Peyer's patch (tissue), 4 donors: ENCODE measurements around the gene CHEK2.

Experiments
- CTCF ChIP-seq, 6 experiments: fragments of 450-650 bp in 4 of 6; fragments of 200-600 bp in 2 of 6; sonication (generic) in 1 of 6; IDR thresholded peaks; one replicate each; pipeline ENCODE4 v1.5.1; 2017 to 2019; ENCODE audit warnings: antibody characterized with exemption in 6 of 6, mild to moderate bottlenecking in 3 of 6, moderate library complexity in 1 of 6
- POLR2A ChIP-seq, 2 donors: fragments of 450-650 bp; IDR thresholded peaks; one replicate each; pipeline ENCODE4 v1.5.1; 2017; ENCODE audit warnings: antibody characterized with exemption in 2 of 2, mild to moderate bottlenecking in 2 of 2, moderate library complexity in 2 of 2

GRCh38 chr22:28728002-28728401 lies 13.6 kb downstream of the CHEK2 start:
- no peak for TF ChIP-seq CTCF (IDR thresholded peaks at IDR 0.05)
- TF ChIP-seq POLR2A (IDR thresholded peaks at IDR 0.05) = no peak
